ENCODE data around the gene IFITM10.

Gene IFITM10

DNA sequence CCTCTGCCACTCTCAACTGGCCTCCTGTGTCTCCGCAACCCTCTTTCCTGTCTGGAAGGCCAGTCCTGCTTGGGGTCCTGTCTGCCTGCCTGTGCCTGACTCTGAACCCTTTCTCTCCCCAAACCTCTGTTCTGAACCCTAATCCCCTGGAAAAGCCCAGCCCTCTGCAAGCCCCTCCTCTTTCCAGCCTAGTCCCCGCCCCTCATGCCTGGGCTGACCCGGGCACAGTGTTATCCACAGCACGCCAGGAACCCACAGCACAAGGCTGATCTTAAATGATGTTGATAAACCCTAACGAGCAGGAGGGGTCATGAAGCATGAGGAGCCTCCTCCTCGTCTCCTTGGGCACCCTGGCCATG is at the start of gene IFITM10:
Gene IFITM10 (minus strand): TSS at position 115 of the 359 bp plus-strand sequence. CDS start 153 bp downstream, outside the sequence.
- H3K27ac Mint-ChIP-seq (ENCODE audit: low read depth) = peak within 1 kb of the TSS; percentile 16
- ATAC-seq (replicated peaks; ENCODE audit: extremely low read depth, poor library complexity, severe bottlenecking) (no peak), DNase-seq (ENCODE audit: low spot score in 2 of 2) (no peak)
- no peaks in the 10 kb centered on the region for H3K9me3 Mint-ChIP-seq
- peak within 1 kb of the TSS; percentile 70 for H3K4me3 Mint-ChIP-seq
- H3K36me3 Mint-ChIP-seq (ENCODE audit: insufficient read depth) = peaks cover 3% of the 10 kb centered on the region
- peaks cover 17% of the 10 kb centered on the region for H3K27me3 Mint-ChIP-seq
- peaks cover 22% of the 10 kb centered on the region for H3K4me1 Mint-ChIP-seq

DNA sequence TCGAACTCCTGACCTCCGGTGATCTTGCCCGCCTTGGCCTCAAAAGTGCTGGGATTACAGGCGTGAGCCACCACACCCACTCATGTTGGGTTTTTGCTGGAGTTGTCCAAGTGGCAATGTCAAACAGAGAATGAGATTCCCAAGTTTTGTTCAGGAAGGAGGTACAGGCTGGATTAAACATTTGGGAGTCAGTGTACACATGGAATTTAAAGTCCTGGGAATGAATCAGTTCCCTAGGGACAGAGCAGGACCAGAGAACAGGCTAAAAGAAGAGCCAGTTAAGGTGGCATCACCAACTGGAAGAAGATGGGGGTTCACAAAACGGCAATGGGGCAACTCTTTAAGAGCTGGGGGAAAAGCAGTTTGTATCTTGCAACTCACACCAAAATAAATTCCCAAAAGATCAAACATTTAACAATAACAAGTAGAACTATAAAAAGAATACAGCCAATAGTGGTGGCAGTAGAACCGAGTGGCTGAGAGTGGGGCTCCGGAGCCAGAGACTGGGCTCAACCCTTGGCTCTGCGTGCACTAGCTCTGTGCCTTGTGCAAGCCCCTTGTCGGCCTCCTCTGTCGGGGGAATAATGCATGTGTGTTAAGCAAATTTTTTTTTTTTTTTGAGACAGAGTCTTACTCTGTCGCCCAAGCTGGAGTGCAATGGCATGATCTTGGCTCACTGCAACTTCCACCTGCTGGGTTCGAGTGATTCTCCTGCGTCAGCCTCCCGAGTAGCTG is 47.2 kb upstream of the IFITM10 start:
- H3K4me3 Mint-ChIP-seq = no peak overlapping the region
- H3K36me3 Mint-ChIP-seq (ENCODE audit: insufficient read depth) = no peaks in the 10 kb centered on the region
- H3K27me3 Mint-ChIP-seq = peaks cover 50% of the 10 kb centered on the region
- ATAC-seq (replicated peaks; ENCODE audit: extremely low read depth, poor library complexity, severe bottlenecking) (no peak), DNase-seq (ENCODE audit: low spot score in 2 of 2) (no peak)
- H3K4me1 Mint-ChIP-seq = peaks cover 3% of the 10 kb centered on the region
- H3K9me3 Mint-ChIP-seq = no peaks in the 10 kb centered on the region
- no peak overlapping the region for H3K27ac Mint-ChIP-seq (ENCODE audit: low read depth)

DNA sequence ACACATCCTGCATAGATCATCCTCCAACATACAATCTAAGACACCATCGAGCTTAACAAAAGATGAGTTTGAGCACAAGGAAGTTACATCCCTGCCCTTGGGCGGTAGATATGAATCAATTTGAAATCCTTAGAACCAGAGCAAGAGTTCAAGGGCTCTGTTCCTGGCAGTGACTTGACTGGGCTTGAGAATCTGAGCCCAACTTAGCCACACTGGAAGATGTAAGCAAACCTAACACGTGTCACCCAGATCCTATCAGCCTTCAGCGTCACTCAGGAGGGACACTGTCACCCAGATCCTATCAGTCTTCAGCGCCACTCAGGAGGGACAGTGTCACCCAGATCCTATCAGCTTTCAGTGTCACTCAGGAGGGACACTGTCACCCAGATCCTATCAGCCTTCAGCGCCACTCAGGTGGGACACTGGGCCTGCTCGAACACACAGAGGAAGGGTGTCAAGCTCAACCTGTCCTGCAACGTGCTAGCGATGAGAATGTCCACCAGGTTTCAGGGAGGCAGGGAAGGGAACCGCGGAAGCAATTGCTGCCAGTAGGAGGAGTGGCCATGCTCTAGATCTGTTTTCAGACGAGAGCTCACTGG is 46.1 kb upstream of the IFITM10 start:
- H3K27ac Mint-ChIP-seq (ENCODE audit: low read depth) = no peak overlapping the region
- no peaks in the 10 kb centered on the region for H3K9me3 Mint-ChIP-seq
- H3K4me1 Mint-ChIP-seq = peaks cover 7% of the 10 kb centered on the region
- no peaks in the 10 kb centered on the region for H3K36me3 Mint-ChIP-seq (ENCODE audit: insufficient read depth)
- DNase-seq (ENCODE audit: low spot score in 2 of 2) (no peak), ATAC-seq (replicated peaks; ENCODE audit: extremely low read depth, poor library complexity, severe bottlenecking) (no peak)
- peaks cover 39% of the 10 kb centered on the region for H3K27me3 Mint-ChIP-seq
- H3K4me3 Mint-ChIP-seq = no peak overlapping the region

DNA sequence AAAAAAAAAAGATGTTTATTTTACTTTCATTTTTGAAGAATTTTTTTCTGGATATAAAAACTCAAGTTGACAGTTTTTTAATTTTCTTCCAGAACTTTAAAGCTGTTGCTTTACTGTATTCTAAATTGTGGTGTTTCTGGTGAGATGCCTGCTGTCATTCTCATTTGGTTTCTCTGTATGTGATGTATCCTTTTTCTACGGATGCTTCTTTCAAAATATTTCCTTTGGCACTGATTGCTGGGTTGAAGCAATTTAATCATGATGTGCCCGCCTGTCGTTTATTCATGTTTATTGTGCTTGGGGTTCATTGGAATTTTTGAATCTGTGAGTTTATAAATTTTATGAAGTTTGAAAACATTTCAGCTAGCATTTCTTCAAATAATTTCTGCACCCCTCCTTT is 42.7 kb upstream of the IFITM10 start:
- Mint-ChIP-seq H3K27me3 (peaks cover 19% of the 10 kb centered on the region), H3K4me3 (peak overlapping the region; percentile 58), H3K4me1 (peaks cover 7% of the 10 kb centered on the region), H3K9me3 (no peaks in the 10 kb centered on the region), H3K36me3 (ENCODE audit: insufficient read depth) (no peaks in the 10 kb centered on the region), H3K27ac (ENCODE audit: low read depth) (peak overlapping the region; percentile 46)
- DNase-seq (ENCODE audit: low spot score in 2 of 2) (no peak), ATAC-seq (replicated peaks; ENCODE audit: extremely low read depth, poor library complexity, severe bottlenecking) (no peak)

DNA sequence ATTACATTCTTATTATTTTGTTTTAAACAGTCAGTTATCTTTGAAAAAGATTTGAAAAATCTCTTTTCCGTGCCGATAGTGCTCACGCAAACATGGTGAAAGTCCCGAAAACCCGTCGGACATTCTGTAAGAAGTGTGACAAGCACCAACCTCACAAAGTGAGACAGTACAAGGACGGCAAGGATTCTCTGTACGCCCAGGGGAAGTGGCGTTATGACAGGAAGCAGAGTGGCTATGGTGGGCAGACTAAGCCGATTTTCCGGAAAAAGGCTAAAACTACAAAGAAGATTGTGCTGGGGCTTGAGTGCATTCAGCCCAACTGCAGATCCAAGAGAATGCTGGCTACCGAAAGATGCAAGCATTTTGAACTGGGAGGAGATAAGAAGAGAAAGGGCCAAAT is 42.1 kb upstream of the IFITM10 start:
- Mint-ChIP-seq H3K36me3 (ENCODE audit: insufficient read depth) (no peaks in the 10 kb centered on the region), H3K9me3 (no peaks in the 10 kb centered on the region), H3K4me3 (peak overlapping the region; percentile 58), H3K27ac (ENCODE audit: low read depth) (no peak overlapping the region), H3K27me3 (peaks cover 12% of the 10 kb centered on the region), H3K4me1 (peaks cover 7% of the 10 kb centered on the region)
- DNase-seq (ENCODE audit: low spot score in 2 of 2) (no peak), ATAC-seq (replicated peaks; ENCODE audit: extremely low read depth, poor library complexity, severe bottlenecking) (no peak)

DNA sequence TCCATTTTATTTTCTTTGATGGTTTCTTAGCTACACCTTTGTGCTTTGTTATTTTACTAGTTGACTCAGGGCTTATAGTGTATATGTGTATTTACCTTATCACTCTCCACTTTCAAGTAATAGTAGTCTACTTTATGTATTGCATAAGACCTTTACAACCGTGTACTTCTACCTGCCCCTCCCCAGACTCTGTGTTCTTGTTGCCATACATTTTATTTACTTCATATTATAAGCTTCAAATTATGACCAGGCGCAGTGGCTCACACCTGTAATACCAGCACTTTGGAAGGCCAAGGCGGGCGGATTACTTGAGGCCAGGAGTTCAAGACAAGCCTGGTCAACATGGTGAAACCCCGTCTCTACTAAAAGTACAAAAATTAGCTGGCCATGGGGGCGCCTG is 41.5 kb upstream of the IFITM10 start:
- peaks cover 7% of the 10 kb centered on the region for H3K27me3 Mint-ChIP-seq
- DNase-seq (ENCODE audit: low spot score in 2 of 2) (no peak), ATAC-seq (replicated peaks; ENCODE audit: extremely low read depth, poor library complexity, severe bottlenecking) (no peak)
- no peak overlapping the region for H3K27ac Mint-ChIP-seq (ENCODE audit: low read depth)
- no peaks in the 10 kb centered on the region for H3K9me3 Mint-ChIP-seq
- no peaks in the 10 kb centered on the region for H3K36me3 Mint-ChIP-seq (ENCODE audit: insufficient read depth)
- H3K4me3 Mint-ChIP-seq = peak overlapping the region; percentile 58
- H3K4me1 Mint-ChIP-seq = peaks cover 7% of the 10 kb centered on the region

DNA sequence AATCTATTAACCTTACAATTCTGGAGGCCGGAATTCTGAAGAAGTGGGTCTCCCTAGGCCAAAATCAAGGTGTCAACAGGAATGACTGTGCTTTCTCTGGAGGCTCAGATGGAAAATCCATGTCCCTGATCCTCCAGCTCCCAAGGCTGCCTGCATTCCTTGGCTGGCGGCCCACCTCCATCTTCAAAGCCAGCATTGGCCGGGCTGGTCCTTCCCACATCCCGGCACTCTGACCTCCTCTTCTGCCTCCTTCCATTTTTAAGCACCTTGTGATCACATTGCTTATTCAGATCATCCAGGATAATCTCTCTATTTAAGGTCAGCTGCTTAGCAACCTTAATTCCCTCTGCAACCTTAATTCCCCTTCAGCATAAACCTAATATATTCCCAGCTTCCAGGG is 36.1 kb upstream of the IFITM10 start:
- Mint-ChIP-seq H3K36me3 (ENCODE audit: insufficient read depth) (no peaks in the 10 kb centered on the region), H3K4me3 (no peak overlapping the region), H3K27me3 (no peaks in the 10 kb centered on the region), H3K4me1 (peaks cover 5% of the 10 kb centered on the region), H3K27ac (ENCODE audit: low read depth) (peak overlapping the region; percentile 39), H3K9me3 (no peaks in the 10 kb centered on the region)
- DNase-seq (ENCODE audit: low spot score in 2 of 2) (no peak), ATAC-seq (replicated peaks; ENCODE audit: extremely low read depth, poor library complexity, severe bottlenecking) (no peak)

DNA sequence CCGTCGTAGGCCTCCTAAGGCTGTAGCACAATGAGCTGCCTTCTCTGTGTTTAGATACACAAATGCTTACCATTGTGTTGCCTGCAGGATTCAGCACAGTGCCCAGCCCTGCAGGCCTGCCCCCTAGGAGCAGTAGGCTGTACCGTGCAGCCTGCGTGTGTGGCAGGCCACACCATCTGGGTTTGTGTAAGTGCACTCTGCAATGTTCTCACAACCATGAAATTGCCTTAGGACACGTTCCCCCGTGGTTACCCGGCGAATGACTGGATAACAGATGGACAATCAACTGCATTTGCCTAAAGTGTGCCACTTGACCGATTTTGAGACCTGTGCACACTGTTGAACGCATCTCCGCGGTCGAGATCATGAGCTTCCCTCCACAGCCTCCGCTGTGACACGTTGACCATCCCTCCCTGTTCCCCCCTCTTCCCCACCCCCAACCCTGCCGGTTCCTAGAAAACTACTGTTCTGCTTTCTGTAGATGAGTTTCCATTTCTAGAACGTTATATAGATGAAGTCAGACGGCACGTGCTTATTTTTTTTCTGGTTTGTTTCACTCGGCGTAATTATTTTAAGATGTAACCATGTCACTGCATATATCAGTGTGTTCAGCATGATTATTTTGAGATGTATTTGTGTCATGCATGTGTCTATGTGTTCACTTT is 35.5 kb upstream of the IFITM10 start:
- Mint-ChIP-seq H3K36me3 (ENCODE audit: insufficient read depth) (no peaks in the 10 kb centered on the region), H3K27ac (ENCODE audit: low read depth) (peak overlapping the region; percentile 39)

DNA sequence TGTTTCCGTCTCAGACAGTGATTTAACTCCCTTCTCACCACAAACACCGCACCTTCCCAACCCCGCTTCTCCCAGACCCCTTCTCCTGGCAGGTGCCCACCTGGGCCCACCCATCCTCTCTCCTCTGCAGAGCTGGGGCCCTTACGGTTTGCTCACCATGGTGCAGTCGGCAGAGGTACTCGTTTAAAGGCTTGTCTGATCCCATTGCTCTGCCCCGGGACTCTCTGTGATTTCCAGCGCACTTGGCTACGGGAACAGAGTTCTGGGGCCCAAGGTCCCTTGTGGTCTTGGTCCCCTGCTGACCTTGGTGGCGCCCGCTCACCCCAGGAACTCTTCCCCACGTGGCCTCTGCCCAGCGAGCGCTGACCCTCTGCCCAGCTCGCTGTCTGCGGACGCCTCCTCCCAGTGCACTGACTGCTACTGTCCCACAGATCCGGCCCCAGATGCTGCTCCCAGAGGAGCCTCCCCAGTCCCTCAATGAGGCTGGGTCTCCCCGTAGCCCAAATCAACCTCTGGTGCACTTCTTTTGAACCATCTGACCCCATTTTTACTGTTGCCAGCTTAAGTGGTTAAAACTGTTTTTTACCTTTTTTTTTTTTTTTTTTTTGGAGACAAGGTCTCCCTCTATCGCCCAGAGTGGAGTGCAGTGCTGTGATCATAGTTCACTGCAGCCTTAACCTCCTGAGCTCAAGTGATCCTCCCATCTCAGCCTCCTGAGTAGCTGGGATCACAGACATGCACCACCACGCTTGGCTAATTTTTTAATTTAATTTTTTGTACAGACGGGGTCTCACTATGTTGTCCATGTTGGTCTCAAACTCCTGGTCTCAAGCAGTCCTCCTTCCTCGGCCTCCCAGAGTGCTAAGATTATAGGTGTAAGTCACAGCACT is 34.6 kb upstream of the IFITM10 start:
- peaks cover 14% of the 10 kb centered on the region for H3K4me1 Mint-ChIP-seq
- H3K36me3 Mint-ChIP-seq (ENCODE audit: insufficient read depth) = no peaks in the 10 kb centered on the region
- H3K27ac Mint-ChIP-seq (ENCODE audit: low read depth) = no peak overlapping the region
- DNase-seq (ENCODE audit: low spot score in 2 of 2) = no peak
- H3K27me3 Mint-ChIP-seq = no peaks in the 10 kb centered on the region
- H3K9me3 Mint-ChIP-seq = no peaks in the 10 kb centered on the region
- no peak for ATAC-seq (replicated peaks; ENCODE audit: extremely low read depth, poor library complexity, severe bottlenecking)
- H3K4me3 Mint-ChIP-seq = no peak overlapping the region

More for the DNA sequence above, 35.5 kb upstream of the IFITM10 start:
- no peak for DNase-seq (ENCODE audit: low spot score in 2 of 2)
- Mint-ChIP-seq H3K4me3 (no peak overlapping the region), H3K9me3 (no peaks in the 10 kb centered on the region), H3K27me3 (no peaks in the 10 kb centered on the region), H3K4me1 (peaks cover 5% of the 10 kb centered on the region)
- ATAC-seq (replicated peaks; ENCODE audit: extremely low read depth, poor library complexity, severe bottlenecking) = no peak

DNA sequence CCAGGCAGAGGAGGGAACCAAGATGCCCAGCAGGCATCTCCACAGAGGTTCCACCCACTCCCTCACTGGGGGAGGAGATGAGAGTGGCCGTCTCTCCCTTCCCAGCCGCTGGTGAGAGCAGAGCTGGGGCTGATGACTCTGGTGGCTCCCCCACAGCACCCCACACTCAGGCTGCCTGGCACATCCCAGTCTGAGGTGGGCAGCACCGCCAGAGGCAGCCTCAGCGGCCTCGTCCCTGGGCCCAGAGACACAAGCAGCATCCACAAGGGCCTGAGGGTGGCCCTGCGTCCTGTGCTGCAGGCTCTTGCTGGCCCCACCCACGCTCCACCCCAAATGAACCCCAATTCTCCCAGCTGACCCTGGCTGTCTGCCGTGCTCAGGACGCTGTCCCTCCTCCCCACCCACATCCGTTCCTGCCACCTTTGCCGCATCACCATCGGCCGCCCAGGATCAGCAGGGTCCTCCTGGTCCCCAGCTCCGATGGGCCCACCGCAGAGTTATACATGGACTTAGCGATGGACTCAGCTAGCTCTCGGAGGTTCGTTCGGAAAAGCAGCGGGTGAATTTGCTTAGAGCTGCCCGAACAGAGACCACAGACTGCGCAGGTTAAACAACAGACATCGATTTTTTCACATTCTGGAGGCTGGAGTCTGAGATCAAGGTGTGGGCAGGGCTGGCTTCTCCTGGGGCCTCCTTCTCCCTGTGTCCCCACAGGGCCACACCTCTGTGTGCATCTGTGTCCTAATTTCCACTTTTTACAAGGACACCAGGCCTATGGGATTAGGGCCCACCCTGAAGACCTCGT is 33.5 kb upstream of the IFITM10 start:
- H3K27me3 Mint-ChIP-seq = no peaks in the 10 kb centered on the region
- ATAC-seq (replicated peaks; ENCODE audit: extremely low read depth, poor library complexity, severe bottlenecking) (no peak), DNase-seq (ENCODE audit: low spot score in 2 of 2) (no peak)
- H3K36me3 Mint-ChIP-seq (ENCODE audit: insufficient read depth) = no peaks in the 10 kb centered on the region
- no peaks in the 10 kb centered on the region for H3K9me3 Mint-ChIP-seq
- H3K4me1 Mint-ChIP-seq = peaks cover 16% of the 10 kb centered on the region
- H3K27ac Mint-ChIP-seq (ENCODE audit: low read depth) = no peak overlapping the region
- no peak overlapping the region for H3K4me3 Mint-ChIP-seq

DNA sequence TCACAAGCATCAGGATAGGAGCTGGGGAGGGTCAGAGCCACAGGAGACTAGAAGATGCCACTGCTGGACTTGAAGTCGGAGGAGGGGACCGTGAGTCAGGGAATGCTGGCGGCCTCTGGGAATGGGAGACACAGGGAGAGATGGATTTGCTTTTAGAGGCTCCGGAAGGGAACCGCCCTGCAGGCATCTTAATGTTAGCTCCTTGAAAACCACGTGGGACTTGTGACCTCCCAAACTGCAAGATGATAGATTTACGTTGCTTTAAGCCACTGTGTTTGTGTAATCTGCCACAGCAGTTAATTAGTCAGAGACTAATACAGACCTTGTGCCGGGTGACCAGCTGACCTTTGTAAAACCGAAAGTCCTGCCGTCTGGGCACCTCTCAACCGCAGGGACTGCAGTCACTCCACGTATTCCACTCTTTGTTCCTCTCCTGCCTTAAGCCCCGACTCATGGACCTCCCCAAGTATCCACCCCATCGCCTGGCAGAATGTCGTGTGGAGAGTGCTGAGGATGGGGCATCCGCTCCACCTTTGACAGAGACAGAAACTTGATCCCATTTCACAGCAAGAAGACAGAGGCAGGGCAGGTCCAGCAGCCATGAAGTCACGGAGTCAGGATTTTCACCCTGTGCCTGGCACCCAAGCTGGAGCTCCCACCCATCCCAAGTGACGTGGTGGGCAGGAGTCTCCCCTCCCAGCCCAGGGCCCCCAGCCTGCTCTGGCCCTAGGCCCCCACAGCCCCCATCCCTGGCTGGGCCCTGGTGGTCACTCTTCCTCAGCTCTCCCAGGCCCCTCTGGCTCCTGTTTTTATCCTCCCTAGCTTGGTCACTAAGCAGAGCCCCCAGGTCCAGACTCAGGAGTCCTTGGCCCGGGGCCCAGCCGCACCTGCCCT is 32.7 kb upstream of the IFITM10 start:
- peaks cover 16% of the 10 kb centered on the region for H3K4me1 Mint-ChIP-seq
- no peaks in the 10 kb centered on the region for H3K9me3 Mint-ChIP-seq
- H3K36me3 Mint-ChIP-seq (ENCODE audit: insufficient read depth) = no peaks in the 10 kb centered on the region
- no peak for DNase-seq (ENCODE audit: low spot score in 2 of 2)
- no peak for ATAC-seq (replicated peaks; ENCODE audit: extremely low read depth, poor library complexity, severe bottlenecking)
- no peak overlapping the region for H3K27ac Mint-ChIP-seq (ENCODE audit: low read depth)
- H3K27me3 Mint-ChIP-seq = no peaks in the 10 kb centered on the region
- H3K4me3 Mint-ChIP-seq = no peak overlapping the region
